Subcutaneous abdominal adipose tissue (tissue), 5 donors: ENCODE data around the gene ANKS1B.

Experiments used
- H3K27ac ChIP-seq: one replicate; pipeline ENCODE4 v1.7.0; 2013; ENCODE audit warnings: low read depth, mild to moderate bottlenecking, inconsistent platforms, low read length, moderate library complexity
- H3K27me3 ChIP-seq, 5 donors: one replicate each; pipeline ENCODE4 v1.7.0; 2013; ENCODE audit warnings: low read length in 5 of 5, inconsistent platforms in 1 of 5; ENCODE audit not compliant: control insufficient read depth in 5 of 5, insufficient read depth in 4 of 5
- H3K36me3 ChIP-seq, 5 donors: one replicate each; pipeline ENCODE4 v1.7.0; 2013; ENCODE audit warnings: low read length in 5 of 5; ENCODE audit not compliant: control insufficient read depth in 5 of 5, insufficient read depth in 5 of 5
- H3K4me1 ChIP-seq, 5 donors: one replicate each; pipeline ENCODE4 v1.7.0; 2013; ENCODE audit warnings: low read length in 5 of 5, mild to moderate bottlenecking in 3 of 5, moderate library complexity in 1 of 5; ENCODE audit not compliant: control insufficient read depth in 5 of 5, insufficient read depth in 5 of 5
- H3K4me3 ChIP-seq, 5 donors: one replicate each; pipeline ENCODE4 v1.7.0; 2013; ENCODE audit warnings: low read length in 5 of 5, low read depth in 1 of 5
- H3K9ac ChIP-seq, 5 donors: one replicate each; pipeline ENCODE4 v1.7.0; 2013; ENCODE audit warnings: low read length in 5 of 5, mild to moderate bottlenecking in 4 of 5, moderate library complexity in 3 of 5
- H3K9me3 ChIP-seq, 5 donors: one replicate each; pipeline ENCODE4 v1.7.0; 2013; ENCODE audit warnings: low read length in 5 of 5; ENCODE audit not compliant: control insufficient read depth in 5 of 5
- donor health status: healthy.
- donor health status: healthy.
- donor health status: healthy.
- donor health status: healthy.
- donor health status: healthy.

ANKS1B gene

DNA sequence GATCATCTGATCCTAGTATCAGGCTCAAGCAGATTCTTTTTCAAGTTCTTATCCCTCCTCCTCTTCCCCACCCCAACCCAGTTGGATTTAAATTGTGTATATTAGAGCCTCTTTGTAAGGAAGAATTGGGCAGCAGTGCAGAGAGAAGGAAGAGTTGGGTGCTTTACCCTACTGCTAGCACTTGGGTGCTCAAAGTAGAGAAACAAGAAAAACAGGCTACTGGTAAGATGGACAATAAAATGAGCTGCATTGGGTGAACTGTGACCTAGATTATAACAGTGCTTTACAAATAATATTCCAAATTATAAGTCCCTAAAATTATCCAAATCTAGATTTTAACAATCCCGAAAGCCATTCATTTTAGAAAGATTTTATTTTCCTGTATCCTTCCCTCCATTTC lies 700.6 kb downstream of the ANKS1B start:
- Histone ChIP-seq H3K27ac (no peak overlapping the region), H3K27me3 (no peaks in the 10 kb centered on the region), H3K4me3 (no peak overlapping the region), H3K4me1 (no peaks in the 10 kb centered on the region), H3K36me3 (no peaks in the 10 kb centered on the region), H3K9ac (no peak overlapping the region), H3K9me3 (peaks cover 0 to 4% (median 0%) of the 10 kb centered on the region in 5 donors)

- Histone ChIP-seq H3K4me3 (no peak overlapping the region), H3K36me3 (no peaks in the 10 kb centered on the region), H3K27ac (no peak overlapping the region), H3K4me1 (no peaks in the 10 kb centered on the region), H3K27me3 (no peaks in the 10 kb centered on the region), H3K9me3 (peaks cover 0 to 4% (median 0%) of the 10 kb centered on the region in 5 donors), H3K9ac (no peak overlapping the region)
Observed at GRCh38 chr12:99282624-99283023, 702.1 kb downstream of the ANKS1B start.

DNA sequence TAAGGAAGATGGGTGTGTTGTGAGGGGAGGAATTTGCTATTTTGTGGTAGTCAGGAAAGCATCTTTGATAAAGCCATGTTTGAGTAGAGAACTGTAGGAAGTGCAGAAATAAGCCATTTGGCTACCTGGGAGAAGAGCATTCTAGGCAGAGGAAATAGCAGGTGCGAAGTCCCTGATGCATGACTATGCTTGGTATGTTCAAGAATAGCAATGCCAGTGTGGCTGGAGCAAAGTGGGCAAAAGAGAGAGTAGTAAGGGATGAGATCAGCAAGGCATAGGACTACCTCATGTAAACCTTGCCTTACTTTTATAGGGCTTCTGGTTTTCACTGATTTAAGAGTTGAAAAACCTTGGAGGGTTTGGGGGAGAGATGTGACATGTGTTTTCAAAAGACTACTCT lies 702.6 kb downstream of the ANKS1B start:
- no peak overlapping the region for H3K27ac ChIP-seq
- H3K36me3 ChIP-seq, result no peaks in the 10 kb centered on the region
- no peaks in the 10 kb centered on the region for H3K27me3 ChIP-seq
- H3K4me1 ChIP-seq, result no peaks in the 10 kb centered on the region
- no peak overlapping the region for H3K4me3 ChIP-seq
- H3K9ac ChIP-seq, result no peak overlapping the region
- H3K9me3 ChIP-seq, result peaks cover 0 to 4% (median 0%) of the 10 kb centered on the region in 5 donors

GRCh38 chr12:99281277-99281676 lies 703.5 kb downstream of the ANKS1B start:
- H3K4me3 ChIP-seq, result no peak overlapping the region
- H3K4me1 ChIP-seq, result no peaks in the 10 kb centered on the region
- no peaks in the 10 kb centered on the region for H3K36me3 ChIP-seq
- no peaks in the 10 kb centered on the region for H3K27me3 ChIP-seq
- peaks cover 0 to 3% (median 1%) of the 10 kb centered on the region in 5 donors for H3K9me3 ChIP-seq
- H3K27ac ChIP-seq, result no peak overlapping the region
- H3K9ac ChIP-seq, result no peak overlapping the region

DNA sequence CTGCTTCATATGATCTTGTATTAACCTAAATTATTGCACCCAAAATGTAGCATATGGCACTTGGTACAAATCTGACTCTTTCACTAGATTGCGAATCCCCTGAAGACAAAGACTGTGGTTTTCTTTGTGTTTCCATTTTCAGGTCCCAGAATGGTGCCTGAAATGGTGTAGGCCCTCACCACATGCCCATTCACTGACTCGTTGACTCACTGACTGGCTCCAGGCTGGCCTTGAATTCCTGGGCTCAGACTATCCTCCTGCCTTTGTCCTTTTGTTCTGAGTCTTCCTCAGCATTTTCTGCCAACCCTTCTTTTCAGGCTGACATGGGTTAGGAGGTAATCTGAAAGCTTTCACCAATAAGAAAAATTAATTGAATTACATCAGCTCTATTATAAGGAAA lies 705.8 kb downstream of the ANKS1B start:
- Histone ChIP-seq H3K36me3 (no peaks in the 10 kb centered on the region), H3K9me3 (peaks cover 0 to 3% (median 3%) of the 10 kb centered on the region in 5 donors), H3K4me3 (no peak overlapping the region), H3K27me3 (no peaks in the 10 kb centered on the region), H3K4me1 (no peaks in the 10 kb centered on the region), H3K9ac (no peak overlapping the region), H3K27ac (no peak overlapping the region)

GRCh38 chr12:99277591-99278379 lies 707.0 kb downstream of the ANKS1B start:
- no peaks in the 10 kb centered on the region for H3K27me3 ChIP-seq

GRCh38 chr12:99271071-99271470 lies 713.7 kb downstream of the ANKS1B start:
- no peak overlapping the region for H3K9ac ChIP-seq
- no peak overlapping the region for H3K4me3 ChIP-seq
- no peaks in the 10 kb centered on the region for H3K27me3 ChIP-seq
- H3K27ac ChIP-seq, result no peak overlapping the region
- peaks cover 0 to 3% (median 0%) of the 10 kb centered on the region in 5 donors for H3K9me3 ChIP-seq
- H3K36me3 ChIP-seq, result no peaks in the 10 kb centered on the region
- no peaks in the 10 kb centered on the region for H3K4me1 ChIP-seq

More at GRCh38 chr12:99277591-99278379, 707.0 kb downstream of the ANKS1B start:
- no peaks in the 10 kb centered on the region for H3K4me1 ChIP-seq
- no peaks in the 10 kb centered on the region for H3K36me3 ChIP-seq
- H3K9ac ChIP-seq, result no peak overlapping the region
- H3K4me3 ChIP-seq, result no peak overlapping the region
- peaks cover 0 to 3% (median 3%) of the 10 kb centered on the region in 5 donors for H3K9me3 ChIP-seq
- no peak overlapping the region for H3K27ac ChIP-seq

GRCh38 chr12:99267038-99267437 lies 717.7 kb downstream of the ANKS1B start:
- no peaks in the 10 kb centered on the region for H3K4me1 ChIP-seq
- H3K36me3 ChIP-seq, result no peaks in the 10 kb centered on the region
- no peak overlapping the region for H3K27ac ChIP-seq
- H3K9ac ChIP-seq, result no peak overlapping the region
- H3K27me3 ChIP-seq, result no peaks in the 10 kb centered on the region
- H3K9me3 ChIP-seq, result peaks cover 0 to 3% (median 0%) of the 10 kb centered on the region in 5 donors
- H3K4me3 ChIP-seq, result no peak overlapping the region

DNA sequence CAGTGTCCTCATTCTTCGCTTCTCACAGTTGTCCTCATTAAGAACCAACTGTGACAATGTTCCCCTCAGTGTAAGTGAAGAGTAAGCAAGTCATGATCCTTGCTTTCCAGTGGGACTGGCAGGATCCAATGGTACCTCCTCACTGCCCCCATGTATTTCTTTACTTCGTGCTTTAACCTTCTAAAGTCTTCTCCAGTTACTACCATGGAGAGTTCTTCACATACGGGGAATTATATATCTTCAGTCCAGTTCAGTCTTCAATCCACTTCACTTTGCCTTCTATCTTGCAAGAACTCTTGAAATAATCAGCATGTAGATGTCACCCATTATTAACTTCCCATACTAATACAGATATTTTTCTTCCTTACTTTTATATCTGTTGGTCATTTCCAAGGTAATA lies 719.1 kb downstream of the ANKS1B start:
- Histone ChIP-seq H3K27ac (no peak overlapping the region), H3K4me3 (no peak overlapping the region), H3K4me1 (no peaks in the 10 kb centered on the region), H3K36me3 (no peaks in the 10 kb centered on the region), H3K27me3 (no peaks in the 10 kb centered on the region), H3K9ac (no peak overlapping the region), H3K9me3 (no peaks in the 10 kb centered on the region)

- Histone ChIP-seq H3K36me3 (no peaks in the 10 kb centered on the region), H3K9ac (no peak overlapping the region), H3K27ac (no peak overlapping the region), H3K4me1 (peaks cover 0 to 12% (median 8%) of the 10 kb centered on the region in 5 donors), H3K4me3 (no peak overlapping the region), H3K9me3 (no peaks in the 10 kb centered on the region), H3K27me3 (no peaks in the 10 kb centered on the region)
Observed at GRCh38 chr12:99261256-99261655, 723.5 kb downstream of the ANKS1B start.
